ENCODE results near the gene CWC27. TPM values are rescaled to one million over a fixed set of nuclear protein-coding genes. Genes with fewer than 3 reads are reported as not detected.

Gene CWC27
- total RNA-seq, 4 donors from 2014 or later, result 12.3 to 21.2 (median 13.4) TPM

DNA sequence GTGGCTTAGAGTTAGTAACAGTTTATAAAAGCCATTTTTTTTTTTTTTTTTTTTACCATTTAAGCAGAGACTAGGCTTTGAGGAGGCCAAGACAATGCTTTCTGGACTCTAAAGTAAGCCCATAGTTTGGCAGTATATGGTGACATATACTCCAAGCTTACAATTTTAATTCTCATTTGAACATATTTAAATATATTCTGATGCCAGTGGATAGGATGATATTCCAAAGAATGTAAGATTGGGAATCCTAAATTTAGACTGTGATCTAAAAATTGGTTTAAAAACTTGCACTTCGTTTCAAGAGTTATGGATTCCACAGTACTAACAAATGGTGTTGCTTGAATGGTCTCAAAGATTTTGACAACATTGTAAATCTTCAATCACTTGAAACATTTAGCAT, 112.1 kb downstream of the CWC27 start:
- Histone ChIP-seq H3K27me3 (no peaks in the 10 kb centered on the region), H3K4me3 (no peak overlapping the region), H3K9me3 (no peaks in the 10 kb centered on the region), H3K36me3 (no peaks in the 10 kb centered on the region), H3K4me1 (no peaks in the 10 kb centered on the region), H3K27ac (replicated peaks in 1 of 4) (no peak overlapping the region)
- TF ChIP-seq, protein P1, sequence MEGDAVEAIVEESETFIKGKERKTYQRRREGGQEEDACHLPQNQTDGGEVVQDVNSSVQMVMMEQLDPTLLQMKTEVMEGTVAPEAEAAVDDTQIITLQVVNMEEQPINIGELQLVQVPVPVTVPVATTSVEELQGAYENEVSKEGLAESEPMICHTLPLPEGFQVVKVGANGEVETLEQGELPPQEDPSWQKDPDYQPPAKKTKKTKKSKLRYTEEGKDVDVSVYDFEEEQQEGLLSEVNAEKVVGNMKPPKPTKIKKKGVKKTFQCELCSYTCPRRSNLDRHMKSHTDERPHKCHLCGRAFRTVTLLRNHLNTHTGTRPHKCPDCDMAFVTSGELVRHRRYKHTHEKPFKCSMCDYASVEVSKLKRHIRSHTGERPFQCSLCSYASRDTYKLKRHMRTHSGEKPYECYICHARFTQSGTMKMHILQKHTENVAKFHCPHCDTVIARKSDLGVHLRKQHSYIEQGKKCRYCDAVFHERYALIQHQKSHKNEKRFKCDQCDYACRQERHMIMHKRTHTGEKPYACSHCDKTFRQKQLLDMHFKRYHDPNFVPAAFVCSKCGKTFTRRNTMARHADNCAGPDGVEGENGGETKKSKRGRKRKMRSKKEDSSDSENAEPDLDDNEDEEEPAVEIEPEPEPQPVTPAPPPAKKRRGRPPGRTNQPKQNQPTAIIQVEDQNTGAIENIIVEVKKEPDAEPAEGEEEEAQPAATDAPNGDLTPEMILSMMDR (IDR thresholded peaks at IDR 0.05), result no peak
- no peak for TF ChIP-seq POLR2AphosphoS5 (IDR thresholded peaks at IDR 0.05)
- no peak for TF ChIP-seq POLR2A (IDR thresholded peaks at IDR 0.05; ENCODE audit: low read depth)
- TF ChIP-seq EP300 (IDR thresholded peaks at IDR 0.05), result no peak
- intact Hi-C loops (cut with DNase I), result no loop called here
- WGBS, result 58% methylated on average over 1 of the region's 1 CpG
- DNase-seq (ENCODE audit: extremely low spot score), result no peak

DNA sequence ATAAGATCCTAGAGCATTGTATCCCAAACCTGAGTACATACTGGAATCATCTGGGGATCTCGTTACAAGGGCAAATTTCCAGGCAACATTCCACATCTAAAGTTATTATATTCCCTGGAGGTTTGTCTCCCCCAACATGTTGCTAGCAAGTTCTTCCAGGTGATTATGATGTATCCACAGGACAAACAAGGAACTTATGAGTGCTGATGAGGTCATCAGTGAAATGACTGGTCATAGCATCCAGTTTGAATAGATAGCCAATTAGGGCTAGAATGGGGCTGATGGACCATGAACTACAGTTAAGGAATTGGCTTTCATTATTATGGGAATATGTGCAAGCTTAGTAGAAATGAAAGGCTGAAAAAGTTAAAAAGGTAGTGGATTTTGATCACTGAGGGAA, 115.2 kb downstream of the CWC27 start:
- H3K27me3 ChIP-seq, result no peaks in the 10 kb centered on the region
- H3K4me1 ChIP-seq, result no peaks in the 10 kb centered on the region
- no peak overlapping the region for H3K4me3 ChIP-seq
- 91% methylated on average over 1 of the region's 1 CpG for WGBS
- DNase-seq (ENCODE audit: extremely low spot score), result no peak
- intact Hi-C loops (cut with DNase I), result no loop called here
- TF ChIP-seq EP300 (IDR thresholded peaks at IDR 0.05) (no peak), POLR2A (IDR thresholded peaks at IDR 0.05; ENCODE audit: low read depth) (no peak), POLR2AphosphoS5 (IDR thresholded peaks at IDR 0.05) (no peak)
- TF ChIP-seq, protein P1 (IDR thresholded peaks at IDR 0.05), result no peak
- H3K27ac ChIP-seq (replicated peaks in 1 of 4), result no peak overlapping the region
- no peaks in the 10 kb centered on the region for H3K9me3 ChIP-seq
- H3K36me3 ChIP-seq, result no peaks in the 10 kb centered on the region

DNA sequence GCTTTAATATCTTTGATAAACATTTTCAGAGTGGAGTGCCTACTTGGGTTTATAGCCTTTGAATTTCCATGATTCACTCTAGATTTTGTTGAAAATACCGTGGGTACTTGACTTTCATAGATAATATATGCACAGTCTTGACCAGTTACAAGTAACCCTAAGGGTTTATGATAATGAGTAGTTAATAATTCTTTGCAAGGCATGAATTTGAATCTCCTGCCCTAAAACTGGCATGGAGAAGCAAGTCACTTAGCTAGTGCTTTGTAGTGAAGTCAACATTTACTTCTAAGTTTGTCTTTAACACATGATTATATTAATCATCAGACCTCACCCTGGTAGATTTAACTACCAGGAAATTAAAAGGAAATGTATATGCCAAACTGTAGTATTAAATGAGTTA, 115.8 kb downstream of the CWC27 start:
- Histone ChIP-seq H3K4me1 (no peaks in the 10 kb centered on the region), H3K9me3 (no peaks in the 10 kb centered on the region), H3K4me3 (no peak overlapping the region), H3K36me3 (no peaks in the 10 kb centered on the region), H3K27me3 (no peaks in the 10 kb centered on the region), H3K27ac (replicated peaks in 1 of 4) (no peak overlapping the region)
- intact Hi-C loops (cut with DNase I), result no loop called here
- TF ChIP-seq, protein P1 (IDR thresholded peaks at IDR 0.05), result no peak
- TF ChIP-seq POLR2AphosphoS5 (IDR thresholded peaks at IDR 0.05), result no peak
- no peak for TF ChIP-seq POLR2A (IDR thresholded peaks at IDR 0.05; ENCODE audit: low read depth)
- TF ChIP-seq EP300 (IDR thresholded peaks at IDR 0.05), result no peak
- DNase-seq (ENCODE audit: extremely low spot score), result no peak
- WGBS, result 100% methylated on average over 1 of the region's 1 CpG

DNA sequence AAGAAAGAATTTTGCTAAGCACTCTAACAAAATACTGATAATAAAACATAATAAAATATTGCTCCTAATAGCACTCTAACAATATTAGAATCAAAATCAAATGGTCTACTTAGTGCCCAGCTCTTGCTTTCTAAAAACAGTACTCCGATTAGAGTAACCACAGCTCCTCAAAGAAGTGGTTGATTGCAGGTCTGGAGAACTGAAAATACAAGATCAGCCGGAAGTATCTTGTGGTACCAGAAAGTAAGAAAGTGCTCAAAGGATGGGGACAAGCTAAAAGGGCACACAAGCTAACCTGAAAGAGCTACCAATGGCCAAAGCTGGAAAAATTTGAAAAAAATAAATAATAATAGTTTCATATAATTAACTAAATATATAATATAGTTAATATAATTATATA, 119.2 kb downstream of the CWC27 start:
- DNase-seq (ENCODE audit: extremely low spot score), result no peak
- H3K27ac ChIP-seq (replicated peaks in 1 of 4), result no peak overlapping the region
- no peak for TF ChIP-seq POLR2A (IDR thresholded peaks at IDR 0.05; ENCODE audit: low read depth)
- TF ChIP-seq, protein P1 (IDR thresholded peaks at IDR 0.05), result no peak
- TF ChIP-seq EP300 (IDR thresholded peaks at IDR 0.05), result no peak
- TF ChIP-seq POLR2AphosphoS5 (IDR thresholded peaks at IDR 0.05), result no peak
- H3K4me3 ChIP-seq, result no peak overlapping the region
- no peaks in the 10 kb centered on the region for H3K9me3 ChIP-seq
- intact Hi-C loops (cut with DNase I), result no loop called here
- H3K36me3 ChIP-seq, result no peaks in the 10 kb centered on the region
- 95% methylated on average over 2 of the region's 2 CpGs for WGBS
- H3K4me1 ChIP-seq, result no peaks in the 10 kb centered on the region
- no peaks in the 10 kb centered on the region for H3K27me3 ChIP-seq

DNA sequence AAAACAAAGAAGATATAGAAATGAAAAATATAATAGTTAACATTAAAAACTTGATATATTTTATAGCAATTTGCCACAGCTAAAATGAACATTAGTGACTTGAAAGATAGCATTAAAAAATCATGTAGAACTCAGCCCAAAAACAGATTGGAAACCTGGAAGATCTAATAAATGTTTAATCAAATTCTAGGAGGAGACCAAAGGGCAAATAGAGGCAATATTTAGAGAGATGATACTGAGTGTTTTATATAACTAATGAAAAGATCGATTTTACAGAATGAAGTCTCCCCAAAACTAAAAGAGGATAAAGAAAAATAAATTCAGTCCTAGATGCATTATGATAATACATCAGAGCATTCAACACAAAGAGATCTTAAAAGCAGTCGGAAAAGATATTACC, 127.0 kb downstream of the CWC27 start:
- Histone ChIP-seq H3K9me3 (no peaks in the 10 kb centered on the region), H3K27me3 (no peaks in the 10 kb centered on the region), H3K4me3 (no peak overlapping the region), H3K27ac (replicated peaks in 1 of 4) (no peak overlapping the region), H3K36me3 (peaks cover 0 to 5% (median 0%) of the 10 kb centered on the region in 4 donors), H3K4me1 (no peaks in the 10 kb centered on the region)
- TF ChIP-seq POLR2A (IDR thresholded peaks at IDR 0.05; ENCODE audit: low read depth) (no peak), EP300 (IDR thresholded peaks at IDR 0.05) (no peak), POLR2AphosphoS5 (IDR thresholded peaks at IDR 0.05) (no peak)
- TF ChIP-seq, protein P1 (IDR thresholded peaks at IDR 0.05), result no peak
- no peak for DNase-seq (ENCODE audit: extremely low spot score)
- intact Hi-C loops (cut with DNase I), result no loop called here
- WGBS, result 98% methylated on average over 2 of the region's 2 CpGs

All from esophagus muscularis mucosa (tissue), 4 donors.